ENCODE results near the gene PCDHA9.
A peak's percentile ranks its signal among the peaks of the same experiment; 100 is the strongest.
"Not testable (repeated sequence)": the region's sequence is repeated elsewhere in the genome, so short reads cannot be mapped to it uniquely, and the experiment has no call there.

The PCDHA9 gene

GRCh38 chr5:140848139-140849102 lies at the start of gene PCDHA9:
TSS of gene PCDHA9 (plus strand) at chr5:140848382. CDS start at chr5:140848496, 114 bp downstream.
- not testable (repeated sequence) for H3K4me1 ChIP-seq (ENCODE audit: control insufficient read depth, insufficient read depth, low read length); H3K9ac ChIP-seq (ENCODE audit: low read depth, low read length); H3K9me3 ChIP-seq (ENCODE audit: control insufficient read depth, insufficient read depth, low read length); H3K4me3 ChIP-seq (ENCODE audit: low read depth, low read length); H3K27me3 ChIP-seq (ENCODE audit: control insufficient read depth, insufficient read depth, low read length); H3K27ac ChIP-seq (ENCODE audit: low read depth, low read length); H3K36me3 ChIP-seq (ENCODE audit: control insufficient read depth, insufficient read depth, low read length)

GRCh38 chr5:140800816-140801493 lies 47.2 kb upstream of the PCDHA9 start, which contains the start of gene PCDHA3:
TSS of gene PCDHA3 (plus strand) at chr5:140801057.
- no peak within 1 kb of the TSS for H3K9ac ChIP-seq (ENCODE audit: low read depth, low read length)
- peaks cover 14% of the 10 kb centered on the region; the same call in 1 of the 2 replicates for H3K9me3 ChIP-seq (ENCODE audit: control insufficient read depth, insufficient read depth, low read length)
- H3K27me3 ChIP-seq (ENCODE audit: control insufficient read depth, insufficient read depth, low read length), result no peaks in the 10 kb centered on the region
- H3K4me1 ChIP-seq (ENCODE audit: control insufficient read depth, insufficient read depth, low read length), result no peaks in the 10 kb centered on the region
- no peak within 1 kb of the TSS for H3K27ac ChIP-seq (ENCODE audit: low read depth, low read length)
- H3K36me3 ChIP-seq (ENCODE audit: control insufficient read depth, insufficient read depth, low read length), result no peaks in the 10 kb centered on the region
- H3K4me3 ChIP-seq (ENCODE audit: low read depth, low read length), result no peak within 1 kb of the TSS; the same call in 1 of the 2 replicates

- Histone ChIP-seq H3K36me3 (ENCODE audit: control insufficient read depth, insufficient read depth, low read length) (no peaks in the 10 kb centered on the region), H3K9ac (ENCODE audit: low read depth, low read length) (no peak overlapping the region), H3K27me3 (ENCODE audit: control insufficient read depth, insufficient read depth, low read length) (no peaks in the 10 kb centered on the region), H3K9me3 (ENCODE audit: control insufficient read depth, insufficient read depth, low read length) (peaks cover 14% of the 10 kb centered on the region; the same call in 1 of the 2 replicates), H3K27ac (ENCODE audit: low read depth, low read length) (no peak overlapping the region), H3K4me1 (ENCODE audit: control insufficient read depth, insufficient read depth, low read length) (no peaks in the 10 kb centered on the region), H3K4me3 (ENCODE audit: low read depth, low read length) (no peak overlapping the region; the same call in 1 of the 2 replicates)
Measured at GRCh38 chr5:140801494-140801841, 46.7 kb upstream of the PCDHA9 start.

GRCh38 chr5:140802381-140802780 lies 45.8 kb upstream of the PCDHA9 start:
- not testable (repeated sequence) for H3K4me3 ChIP-seq (ENCODE audit: low read depth, low read length); H3K9ac ChIP-seq (ENCODE audit: low read depth, low read length); H3K27ac ChIP-seq (ENCODE audit: low read depth, low read length); H3K36me3 ChIP-seq (ENCODE audit: control insufficient read depth, insufficient read depth, low read length); H3K4me1 ChIP-seq (ENCODE audit: control insufficient read depth, insufficient read depth, low read length); H3K27me3 ChIP-seq (ENCODE audit: control insufficient read depth, insufficient read depth, low read length)
- H3K9me3 ChIP-seq (ENCODE audit: control insufficient read depth, insufficient read depth, low read length), result peaks cover 14% of the 10 kb centered on the region; the same call in 1 of the 2 replicates

- H3K27me3 ChIP-seq (ENCODE audit: control insufficient read depth, insufficient read depth, low read length), result no peaks in the 10 kb centered on the region
- no peaks in the 10 kb centered on the region for H3K4me1 ChIP-seq (ENCODE audit: control insufficient read depth, insufficient read depth, low read length)
- H3K4me3 ChIP-seq (ENCODE audit: low read depth, low read length), result no peak overlapping the region
- no peak overlapping the region for H3K27ac ChIP-seq (ENCODE audit: low read depth, low read length)
- no peak overlapping the region for H3K9ac ChIP-seq (ENCODE audit: low read depth, low read length)
- no peaks in the 10 kb centered on the region for H3K36me3 ChIP-seq (ENCODE audit: control insufficient read depth, insufficient read depth, low read length)
- peaks cover 14% of the 10 kb centered on the region; the same call in 1 of the 2 replicates for H3K9me3 ChIP-seq (ENCODE audit: control insufficient read depth, insufficient read depth, low read length)
Measured at GRCh38 chr5:140802781-140803271, 45.4 kb upstream of the PCDHA9 start.

GRCh38 chr5:140806834-140807775 lies 41.1 kb upstream of the PCDHA9 start, which contains the start of gene PCDHA4:
TSS of gene PCDHA4 (plus strand) at chr5:140807068.
- Histone ChIP-seq H3K27ac (ENCODE audit: low read depth, low read length) (no peak within 1 kb of the TSS), H3K4me3 (ENCODE audit: low read depth, low read length) (peak within 1 kb of the TSS; percentile 83), H3K9ac (ENCODE audit: low read depth, low read length) (peak within 1 kb of the TSS; percentile 80)

GRCh38 chr5:140808241-140808888 lies 39.8 kb upstream of the PCDHA9 start:
- H3K27ac ChIP-seq (ENCODE audit: low read depth, low read length); H3K36me3 ChIP-seq (ENCODE audit: control insufficient read depth, insufficient read depth, low read length); H3K9ac ChIP-seq (ENCODE audit: low read depth, low read length); H3K4me1 ChIP-seq (ENCODE audit: control insufficient read depth, insufficient read depth, low read length); H3K27me3 ChIP-seq (ENCODE audit: control insufficient read depth, insufficient read depth, low read length); H3K4me3 ChIP-seq (ENCODE audit: low read depth, low read length); H3K9me3 ChIP-seq (ENCODE audit: control insufficient read depth, insufficient read depth, low read length): not testable (repeated sequence)

More at GRCh38 chr5:140806834-140807775, 41.1 kb upstream of the PCDHA9 start, which contains the start of gene PCDHA4:
- peaks cover 6% of the 10 kb centered on the region; the same call in 1 of the 2 replicates for H3K9me3 ChIP-seq (ENCODE audit: control insufficient read depth, insufficient read depth, low read length)
- H3K27me3 ChIP-seq (ENCODE audit: control insufficient read depth, insufficient read depth, low read length), result no peaks in the 10 kb centered on the region
- H3K4me1 ChIP-seq (ENCODE audit: control insufficient read depth, insufficient read depth, low read length), result no peaks in the 10 kb centered on the region
- H3K36me3 ChIP-seq (ENCODE audit: control insufficient read depth, insufficient read depth, low read length), result no peaks in the 10 kb centered on the region

GRCh38 chr5:140808889-140809291 lies 39.3 kb upstream of the PCDHA9 start:
- H3K4me3 ChIP-seq (ENCODE audit: low read depth, low read length), result no peak overlapping the region
- no peak overlapping the region for H3K27ac ChIP-seq (ENCODE audit: low read depth, low read length)
- H3K9me3 ChIP-seq (ENCODE audit: control insufficient read depth, insufficient read depth, low read length), result no peaks in the 10 kb centered on the region
- H3K27me3 ChIP-seq (ENCODE audit: control insufficient read depth, insufficient read depth, low read length), result no peaks in the 10 kb centered on the region
- no peaks in the 10 kb centered on the region for H3K36me3 ChIP-seq (ENCODE audit: control insufficient read depth, insufficient read depth, low read length)
- H3K9ac ChIP-seq (ENCODE audit: low read depth, low read length), result no peak overlapping the region
- no peaks in the 10 kb centered on the region for H3K4me1 ChIP-seq (ENCODE audit: control insufficient read depth, insufficient read depth, low read length)

GRCh38 chr5:140821375-140822280 lies 26.6 kb upstream of the PCDHA9 start, which contains the start of gene PCDHA5:
TSS of gene PCDHA5 (plus strand) at chr5:140821613.
- Histone ChIP-seq H3K4me3 (ENCODE audit: low read depth, low read length) (no peak within 1 kb of the TSS), H3K27me3 (ENCODE audit: control insufficient read depth, insufficient read depth, low read length) (no peaks in the 10 kb centered on the region), H3K27ac (ENCODE audit: low read depth, low read length) (no peak within 1 kb of the TSS), H3K9ac (ENCODE audit: low read depth, low read length) (no peak within 1 kb of the TSS), H3K36me3 (ENCODE audit: control insufficient read depth, insufficient read depth, low read length) (no peaks in the 10 kb centered on the region), H3K4me1 (ENCODE audit: control insufficient read depth, insufficient read depth, low read length) (no peaks in the 10 kb centered on the region), H3K9me3 (ENCODE audit: control insufficient read depth, insufficient read depth, low read length) (no peaks in the 10 kb centered on the region)

All from HUES48 (cell line).